ENCODE data around the gene CPT1B.

DNA sequence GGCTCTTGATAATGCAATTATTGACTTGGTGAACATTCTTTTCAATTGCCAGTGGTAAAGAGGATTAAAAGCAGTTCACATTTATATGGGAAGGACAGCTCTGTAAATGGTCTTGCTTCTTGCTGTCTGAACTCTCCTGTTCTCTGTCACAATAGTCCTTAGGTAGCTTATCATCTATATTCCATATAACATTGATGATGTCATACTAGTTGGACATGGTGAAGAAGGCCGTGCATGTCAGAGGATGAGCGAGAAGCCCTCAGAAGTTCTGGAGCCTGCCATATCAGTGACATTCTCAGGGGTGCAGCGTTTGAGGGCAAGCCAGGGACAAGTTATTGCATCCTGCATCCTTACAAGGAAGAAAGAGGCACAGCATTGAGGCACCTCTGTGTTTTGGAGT, 7.0 kb upstream of the CPT1B start:
- TF ChIP-seq POLR2AphosphoS5 (IDR thresholded peaks at IDR 0.05) (no peak), POLR2A (IDR thresholded peaks at IDR 0.05) (no peak)
- TF ChIP-seq, protein P1, sequence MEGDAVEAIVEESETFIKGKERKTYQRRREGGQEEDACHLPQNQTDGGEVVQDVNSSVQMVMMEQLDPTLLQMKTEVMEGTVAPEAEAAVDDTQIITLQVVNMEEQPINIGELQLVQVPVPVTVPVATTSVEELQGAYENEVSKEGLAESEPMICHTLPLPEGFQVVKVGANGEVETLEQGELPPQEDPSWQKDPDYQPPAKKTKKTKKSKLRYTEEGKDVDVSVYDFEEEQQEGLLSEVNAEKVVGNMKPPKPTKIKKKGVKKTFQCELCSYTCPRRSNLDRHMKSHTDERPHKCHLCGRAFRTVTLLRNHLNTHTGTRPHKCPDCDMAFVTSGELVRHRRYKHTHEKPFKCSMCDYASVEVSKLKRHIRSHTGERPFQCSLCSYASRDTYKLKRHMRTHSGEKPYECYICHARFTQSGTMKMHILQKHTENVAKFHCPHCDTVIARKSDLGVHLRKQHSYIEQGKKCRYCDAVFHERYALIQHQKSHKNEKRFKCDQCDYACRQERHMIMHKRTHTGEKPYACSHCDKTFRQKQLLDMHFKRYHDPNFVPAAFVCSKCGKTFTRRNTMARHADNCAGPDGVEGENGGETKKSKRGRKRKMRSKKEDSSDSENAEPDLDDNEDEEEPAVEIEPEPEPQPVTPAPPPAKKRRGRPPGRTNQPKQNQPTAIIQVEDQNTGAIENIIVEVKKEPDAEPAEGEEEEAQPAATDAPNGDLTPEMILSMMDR (IDR thresholded peaks at IDR 0.05): no peak
